ENCODE data around the gene EGFL7.
A peak's percentile ranks its signal among the peaks of the same experiment; 100 is the strongest.

Gene EGFL7

DNA sequence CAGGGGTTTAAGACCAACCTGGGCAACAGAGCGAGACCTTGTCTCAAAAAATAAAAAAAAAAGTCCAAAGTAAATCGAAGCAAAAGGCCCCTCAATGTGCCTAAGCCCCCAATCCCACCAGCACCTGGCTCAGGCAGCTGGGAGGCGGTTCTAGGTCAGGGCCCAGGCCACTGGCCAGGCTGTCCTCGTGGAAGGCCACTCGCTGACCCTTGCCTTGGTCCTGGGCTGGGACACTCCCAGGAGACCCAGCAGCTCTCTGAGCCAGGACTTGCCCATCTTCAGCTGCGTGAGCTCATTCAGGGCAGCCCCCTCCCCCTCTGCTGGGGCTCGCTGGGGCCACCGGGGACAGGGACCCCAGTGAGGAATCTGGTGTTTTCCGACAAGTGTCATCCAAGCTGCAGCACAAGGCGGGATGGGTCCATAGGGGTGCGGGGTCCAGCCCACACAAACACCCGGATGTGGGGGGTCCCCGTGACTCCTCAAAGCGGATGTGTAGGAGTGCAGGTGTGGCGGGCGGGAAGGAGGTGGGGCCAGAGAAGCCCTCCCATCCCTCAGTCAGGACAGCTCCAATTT is 20.5 kb downstream of the EGFL7 start:
- peaks cover 0 to 7% of the 10 kb centered on the region in 2 experiments; a peak in 1 of 3 replicates for H3K36me3 ChIP-seq (ENCODE audit: control insufficient read depth in 2 of 2, insufficient read depth in 1 of 2, low read length in 2 of 2)
- TF ChIP-seq ZNF521 (tag by site-specific recombination; IDR thresholded peaks at IDR 0.05): no peak
- TF ChIP-seq ZFHX2 (tag by site-specific recombination; conservative IDR thresholded peaks at IDR 0.05): peak; percentile 16; the same call in 1 of the 2 replicates
- TF ChIP-seq BCL11B (tag by site-specific recombination; IDR thresholded peaks at IDR 0.05; ENCODE audit: low read depth): 0 out of 2 replicates have a peak, but pooled peaks have one; percentile 30
- TF ChIP-seq ZBTB48 (tag by site-specific recombination; IDR thresholded peaks at IDR 0.05): no peak
- TF ChIP-seq, protein P1, sequence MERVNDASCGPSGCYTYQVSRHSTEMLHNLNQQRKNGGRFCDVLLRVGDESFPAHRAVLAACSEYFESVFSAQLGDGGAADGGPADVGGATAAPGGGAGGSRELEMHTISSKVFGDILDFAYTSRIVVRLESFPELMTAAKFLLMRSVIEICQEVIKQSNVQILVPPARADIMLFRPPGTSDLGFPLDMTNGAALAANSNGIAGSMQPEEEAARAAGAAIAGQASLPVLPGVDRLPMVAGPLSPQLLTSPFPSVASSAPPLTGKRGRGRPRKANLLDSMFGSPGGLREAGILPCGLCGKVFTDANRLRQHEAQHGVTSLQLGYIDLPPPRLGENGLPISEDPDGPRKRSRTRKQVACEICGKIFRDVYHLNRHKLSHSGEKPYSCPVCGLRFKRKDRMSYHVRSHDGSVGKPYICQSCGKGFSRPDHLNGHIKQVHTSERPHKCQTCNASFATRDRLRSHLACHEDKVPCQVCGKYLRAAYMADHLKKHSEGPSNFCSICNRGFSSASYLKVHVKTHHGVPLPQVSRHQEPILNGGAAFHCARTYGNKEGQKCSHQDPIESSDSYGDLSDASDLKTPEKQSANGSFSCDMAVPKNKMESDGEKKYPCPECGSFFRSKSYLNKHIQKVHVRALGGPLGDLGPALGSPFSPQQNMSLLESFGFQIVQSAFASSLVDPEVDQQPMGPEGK (tag by site-specific recombination; IDR thresholded peaks at IDR 0.05): 0 out of 2 replicates have a peak, but pooled peaks have one; percentile 36
- TF ChIP-seq GLIS2 (tag by site-specific recombination; IDR thresholded peaks at IDR 0.05): peak; percentile 59
- no peak for TF ChIP-seq ZNF341 (tag by site-specific recombination; IDR thresholded peaks at IDR 0.05; ENCODE audit: low read depth)
- ChIA-PET POLR2A (interaction anchor here (1.1 kb wide), 1 partner anchor 12 kb away, joined by 5 read pairs; no protein-coding TSS in a partner anchor), CTCF (interaction anchor here (0.6 to 5.5 kb wide), 6 partner anchors 11 to 819 kb away, joined by 3 to 60 read pairs (median 3); no protein-coding TSS in a partner anchor)
- no peak overlapping the region for H3K27ac ChIP-seq (ENCODE audit: extremely low read depth, low read depth, low read length)
- H3K9me3 ChIP-seq (ENCODE audit: control insufficient read depth, insufficient read depth, low read depth, low read length): no peaks in the 10 kb centered on the region
- H3K4me3 ChIP-seq (ENCODE audit: low read depth, low read length): no peak overlapping the region
- peaks cover 5% of the 10 kb centered on the region for H3K4me1 ChIP-seq (ENCODE audit: control insufficient read depth, insufficient read depth, low read length)

DNA sequence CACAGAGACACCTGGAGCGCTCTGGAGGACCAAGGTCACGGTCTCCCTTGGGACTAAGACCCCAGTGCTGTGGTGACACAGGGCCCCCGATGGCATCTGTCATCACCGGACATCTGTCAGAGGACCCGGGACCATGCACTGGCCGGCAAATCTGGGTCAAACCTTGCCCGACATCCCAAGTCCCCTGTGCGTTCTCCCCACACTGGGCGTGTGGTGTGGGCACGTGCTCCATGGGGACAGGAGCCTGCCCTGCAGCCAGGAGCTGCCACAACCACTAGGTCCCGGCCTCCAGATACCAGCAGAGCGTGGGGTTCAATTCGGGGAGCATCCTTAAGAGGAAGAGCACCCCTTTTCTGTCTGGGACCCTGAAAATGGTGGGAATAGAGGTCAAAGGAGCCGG is 21.0 kb downstream of the EGFL7 start:
- Histone ChIP-seq H3K4me3 (ENCODE audit: low read depth, low read length) (no peak overlapping the region), H3K4me1 (ENCODE audit: control insufficient read depth, insufficient read depth, low read length) (peaks cover 5% of the 10 kb centered on the region), H3K9me3 (ENCODE audit: control insufficient read depth, insufficient read depth, low read depth, low read length) (no peaks in the 10 kb centered on the region), H3K27ac (ENCODE audit: extremely low read depth, low read depth, low read length) (no peak overlapping the region), H3K36me3 (ENCODE audit: control insufficient read depth in 2 of 2, insufficient read depth in 1 of 2, low read length in 2 of 2) (peaks cover 0 to 7% of the 10 kb centered on the region in 2 experiments; a peak in 1 of 3 replicates)
- CTCF ChIA-PET: interaction anchor here (0.7 to 5.5 kb wide), 5 partner anchors 12 to 198 kb away, joined by 3 to 60 read pairs (median 3); no protein-coding TSS in a partner anchor
- no peak for TF ChIP-seq ZNF274 (IDR thresholded peaks at IDR 0.05; ENCODE audit: low read length)
- no peak for TF ChIP-seq ZNF274 (tag by site-specific recombination; IDR thresholded peaks at IDR 0.05; ENCODE audit: borderline replicate concordance)
- no peak for TF ChIP-seq ZNF707 (tag by site-specific recombination; IDR thresholded peaks at IDR 0.05)
- POLR2A ChIA-PET: interaction anchor here (1.1 kb wide), 1 partner anchor 12 kb away, joined by 5 read pairs; no protein-coding TSS in a partner anchor

DNA sequence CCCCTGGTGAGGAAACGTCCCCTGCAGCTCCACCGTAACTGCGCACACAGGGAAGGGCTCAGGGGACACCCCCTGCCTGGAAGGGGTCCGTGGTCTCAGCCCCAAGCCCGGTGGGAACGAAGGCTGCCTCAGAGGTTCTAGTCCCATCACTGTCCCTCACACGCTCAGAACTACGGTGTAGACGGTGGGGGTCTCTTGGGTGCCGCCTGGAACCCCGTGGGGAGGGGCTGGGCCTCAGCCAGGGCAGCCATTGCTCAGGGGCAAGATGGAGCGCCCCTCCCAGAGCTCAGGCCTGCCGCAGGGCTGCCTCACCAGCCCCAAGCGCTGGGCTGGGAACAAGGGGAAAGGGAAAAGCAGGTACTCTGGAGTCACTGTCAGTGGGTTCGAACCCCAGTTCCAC is 21.6 kb downstream of the EGFL7 start:
- H3K4me1 ChIP-seq (ENCODE audit: control insufficient read depth, insufficient read depth, low read length): peaks cover 5% of the 10 kb centered on the region
- H3K36me3 ChIP-seq (ENCODE audit: control insufficient read depth in 2 of 2, insufficient read depth in 1 of 2, low read length in 2 of 2): peaks cover 0 to 7% of the 10 kb centered on the region in 2 experiments; a peak in 1 of 3 replicates
- no peaks in the 10 kb centered on the region for H3K9me3 ChIP-seq (ENCODE audit: control insufficient read depth, insufficient read depth, low read depth, low read length)
- no peak overlapping the region for H3K27ac ChIP-seq (ENCODE audit: extremely low read depth, low read depth, low read length)
- no peak overlapping the region for H3K4me3 ChIP-seq (ENCODE audit: low read depth, low read length)
- POLR2A ChIA-PET: no interaction called here
- CTCF ChIA-PET: interaction anchor here (0.9 to 5.5 kb wide), 2 partner anchors 12 to 44 kb away, joined by 3 to 60 read pairs; no protein-coding TSS in a partner anchor
- TF ChIP-seq, protein P2, sequence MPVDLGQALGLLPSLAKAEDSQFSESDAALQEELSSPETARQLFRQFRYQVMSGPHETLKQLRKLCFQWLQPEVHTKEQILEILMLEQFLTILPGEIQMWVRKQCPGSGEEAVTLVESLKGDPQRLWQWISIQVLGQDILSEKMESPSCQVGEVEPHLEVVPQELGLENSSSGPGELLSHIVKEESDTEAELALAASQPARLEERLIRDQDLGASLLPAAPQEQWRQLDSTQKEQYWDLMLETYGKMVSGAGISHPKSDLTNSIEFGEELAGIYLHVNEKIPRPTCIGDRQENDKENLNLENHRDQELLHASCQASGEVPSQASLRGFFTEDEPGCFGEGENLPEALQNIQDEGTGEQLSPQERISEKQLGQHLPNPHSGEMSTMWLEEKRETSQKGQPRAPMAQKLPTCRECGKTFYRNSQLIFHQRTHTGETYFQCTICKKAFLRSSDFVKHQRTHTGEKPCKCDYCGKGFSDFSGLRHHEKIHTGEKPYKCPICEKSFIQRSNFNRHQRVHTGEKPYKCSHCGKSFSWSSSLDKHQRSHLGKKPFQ (tag by site-specific recombination; IDR thresholded peaks at IDR 0.05): no peak
- TF ChIP-seq GFI1B (tag by site-specific recombination; IDR thresholded peaks at IDR 0.05) (no peak), ZBTB10 (tag by site-specific recombination; IDR thresholded peaks at IDR 0.05) (no peak), HOXA7 (CRISPR knock-in tag; IDR thresholded peaks at IDR 0.05; ENCODE audit: borderline replicate concordance) (no peak), BCL11A (tag by site-specific recombination; IDR thresholded peaks at IDR 0.05; ENCODE audit: low read depth) (no peak), ZNF518A (tag by site-specific recombination; conservative IDR thresholded peaks at IDR 0.05; ENCODE audit: low read depth) (no peak)
- TF ChIP-seq, protein P3, sequence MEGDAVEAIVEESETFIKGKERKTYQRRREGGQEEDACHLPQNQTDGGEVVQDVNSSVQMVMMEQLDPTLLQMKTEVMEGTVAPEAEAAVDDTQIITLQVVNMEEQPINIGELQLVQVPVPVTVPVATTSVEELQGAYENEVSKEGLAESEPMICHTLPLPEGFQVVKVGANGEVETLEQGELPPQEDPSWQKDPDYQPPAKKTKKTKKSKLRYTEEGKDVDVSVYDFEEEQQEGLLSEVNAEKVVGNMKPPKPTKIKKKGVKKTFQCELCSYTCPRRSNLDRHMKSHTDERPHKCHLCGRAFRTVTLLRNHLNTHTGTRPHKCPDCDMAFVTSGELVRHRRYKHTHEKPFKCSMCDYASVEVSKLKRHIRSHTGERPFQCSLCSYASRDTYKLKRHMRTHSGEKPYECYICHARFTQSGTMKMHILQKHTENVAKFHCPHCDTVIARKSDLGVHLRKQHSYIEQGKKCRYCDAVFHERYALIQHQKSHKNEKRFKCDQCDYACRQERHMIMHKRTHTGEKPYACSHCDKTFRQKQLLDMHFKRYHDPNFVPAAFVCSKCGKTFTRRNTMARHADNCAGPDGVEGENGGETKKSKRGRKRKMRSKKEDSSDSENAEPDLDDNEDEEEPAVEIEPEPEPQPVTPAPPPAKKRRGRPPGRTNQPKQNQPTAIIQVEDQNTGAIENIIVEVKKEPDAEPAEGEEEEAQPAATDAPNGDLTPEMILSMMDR (tag by site-specific recombination; IDR thresholded peaks at IDR 0.05): no peak

Measured in HEK293 (cell line).